ENCODE data around the gene TNNT1.
"Not testable (repeated sequence)": the region's sequence is repeated elsewhere in the genome, so short reads cannot be mapped to it uniquely, and the experiment has no call there.

Gene TNNT1

GRCh38 chr19:55112246-55112776, 36.7 kb downstream of the TNNT1 start:
- peaks cover 12% of the 10 kb centered on the region; the same call in 1 of the 2 replicates for H3K36me3 ChIP-seq (ENCODE audit: insufficient read depth, low read length)
- peaks cover 50% of the 10 kb centered on the region for H4K20me1 ChIP-seq (ENCODE audit: insufficient read depth, low read length, poor library complexity, severe bottlenecking)
- H2AFZ ChIP-seq (ENCODE audit: low read length) = no peak overlapping the region
- no peaks in the 10 kb centered on the region for H3K27me3 ChIP-seq (ENCODE audit: insufficient read depth, low read length, poor library complexity, severe bottlenecking)
- no peaks in the 10 kb centered on the region for H3F3A ChIP-seq (ENCODE audit: low read depth)
- H3K79me2 ChIP-seq (ENCODE audit: insufficient read depth, low read length) = peaks cover 55% of the 10 kb centered on the region
- peak overlapping the region; percentile 82 for H3K4me2 ChIP-seq (ENCODE audit: low read depth, low read length, poor library complexity, severe bottlenecking)
- H3K4me1 ChIP-seq (ENCODE audit: insufficient read depth, low read length, poor library complexity, severe bottlenecking) = peaks cover 27% of the 10 kb centered on the region
- H3K4me3 ChIP-seq (ENCODE audit: low read length, poor library complexity, severe bottlenecking) = no peak overlapping the region
- H3K9me2 ChIP-seq (replicated peaks; ENCODE audit: low read depth, low read length) = no peaks in the 10 kb centered on the region
- no peak overlapping the region for H3K9ac ChIP-seq (ENCODE audit: low read depth, low read length, poor library complexity, severe bottlenecking)
- no peaks in the 10 kb centered on the region for H3K9me3 ChIP-seq (ENCODE audit: insufficient read depth, low read depth, low read length)
- TF ChIP-seq EZH2phosphoT487 (IDR thresholded peaks at IDR 0.05; ENCODE audit: borderline replicate concordance) = no peak
- TF ChIP-seq CTCF (conservative IDR thresholded peaks at IDR 0.05; ENCODE audit: low read length) = no peak

GRCh38 chr19:55111238-55111831, 37.7 kb downstream of the TNNT1 start:
- TF ChIP-seq CTCF (conservative IDR thresholded peaks at IDR 0.05; ENCODE audit: low read length) (no peak), EZH2phosphoT487 (IDR thresholded peaks at IDR 0.05; ENCODE audit: borderline replicate concordance) (no peak)

GRCh38 chr19:55109527-55110291, 39.3 kb downstream of the TNNT1 start:
- Histone ChIP-seq H3K79me2 (ENCODE audit: insufficient read depth, low read length) (peaks cover 35% of the 10 kb centered on the region), H3K4me3 (ENCODE audit: low read length, poor library complexity, severe bottlenecking) (no peak overlapping the region), H3K9me3 (ENCODE audit: insufficient read depth, low read depth, low read length) (no peaks in the 10 kb centered on the region), H3K4me1 (ENCODE audit: insufficient read depth, low read length, poor library complexity, severe bottlenecking) (peaks cover 13% of the 10 kb centered on the region), H3K36me3 (ENCODE audit: insufficient read depth, low read length) (peaks cover 12% of the 10 kb centered on the region; the same call in 1 of the 2 replicates), H3K9ac (ENCODE audit: low read depth, low read length, poor library complexity, severe bottlenecking) (no peak overlapping the region), H2AFZ (ENCODE audit: low read length) (no peak overlapping the region), H3K9me2 (replicated peaks; ENCODE audit: low read depth, low read length) (no peaks in the 10 kb centered on the region), H3K27me3 (ENCODE audit: insufficient read depth, low read length, poor library complexity, severe bottlenecking) (no peaks in the 10 kb centered on the region), H4K20me1 (ENCODE audit: insufficient read depth, low read length, poor library complexity, severe bottlenecking) (peaks cover 32% of the 10 kb centered on the region), H3K4me2 (ENCODE audit: low read depth, low read length, poor library complexity, severe bottlenecking) (no peak overlapping the region), H3F3A (ENCODE audit: low read depth) (no peaks in the 10 kb centered on the region)
- TF ChIP-seq CTCF (conservative IDR thresholded peaks at IDR 0.05; ENCODE audit: low read length) = no peak
- TF ChIP-seq EZH2phosphoT487 (IDR thresholded peaks at IDR 0.05; ENCODE audit: borderline replicate concordance) = no peak

More at GRCh38 chr19:55111238-55111831, 37.7 kb downstream of the TNNT1 start:
- H3K4me3 ChIP-seq (ENCODE audit: low read length, poor library complexity, severe bottlenecking) = no peak overlapping the region
- H3K79me2 ChIP-seq (ENCODE audit: insufficient read depth, low read length) = peaks cover 49% of the 10 kb centered on the region
- no peak overlapping the region for H2AFZ ChIP-seq (ENCODE audit: low read length)
- H3K36me3 ChIP-seq (ENCODE audit: insufficient read depth, low read length) = peaks cover 12% of the 10 kb centered on the region; the same call in 1 of the 2 replicates
- no peaks in the 10 kb centered on the region for H3K9me3 ChIP-seq (ENCODE audit: insufficient read depth, low read depth, low read length)
- H3K27me3 ChIP-seq (ENCODE audit: insufficient read depth, low read length, poor library complexity, severe bottlenecking) = no peaks in the 10 kb centered on the region
- no peaks in the 10 kb centered on the region for H3F3A ChIP-seq (ENCODE audit: low read depth)
- no peaks in the 10 kb centered on the region for H3K9me2 ChIP-seq (replicated peaks; ENCODE audit: low read depth, low read length)
- no peak overlapping the region for H3K4me2 ChIP-seq (ENCODE audit: low read depth, low read length, poor library complexity, severe bottlenecking)
- no peak overlapping the region for H3K9ac ChIP-seq (ENCODE audit: low read depth, low read length, poor library complexity, severe bottlenecking)
- peaks cover 27% of the 10 kb centered on the region for H3K4me1 ChIP-seq (ENCODE audit: insufficient read depth, low read length, poor library complexity, severe bottlenecking)
- peaks cover 48% of the 10 kb centered on the region for H4K20me1 ChIP-seq (ENCODE audit: insufficient read depth, low read length, poor library complexity, severe bottlenecking)

- H3K9ac ChIP-seq (ENCODE audit: low read depth, low read length, poor library complexity, severe bottlenecking); H4K20me1 ChIP-seq (ENCODE audit: insufficient read depth, low read length, poor library complexity, severe bottlenecking); H2AFZ ChIP-seq (ENCODE audit: low read length); H3K9me2 ChIP-seq (replicated peaks; ENCODE audit: low read depth, low read length); H3K27me3 ChIP-seq (ENCODE audit: insufficient read depth, low read length, poor library complexity, severe bottlenecking); H3F3A ChIP-seq (ENCODE audit: low read depth); H3K4me3 ChIP-seq (ENCODE audit: low read length, poor library complexity, severe bottlenecking); H3K4me2 ChIP-seq (ENCODE audit: low read depth, low read length, poor library complexity, severe bottlenecking); H3K4me1 ChIP-seq (ENCODE audit: insufficient read depth, low read length, poor library complexity, severe bottlenecking); H3K9me3 ChIP-seq (ENCODE audit: insufficient read depth, low read depth, low read length): not testable (repeated sequence)
- Histone ChIP-seq H3K79me2 (ENCODE audit: insufficient read depth, low read length) (peaks cover 11% of the 10 kb centered on the region; the same call in 1 of the 2 replicates), H3K36me3 (ENCODE audit: insufficient read depth, low read length) (peaks cover 18% of the 10 kb centered on the region; the same call in 1 of the 2 replicates)
Observed at GRCh38 chr19:55107252-55107651, 41.8 kb downstream of the TNNT1 start.

Data from Loucy (cell line).